NT2/D1 (cell line): ENCODE results near the gene SCN8A.
A peak's percentile ranks its signal among the peaks of the same experiment; 100 is the strongest.

Experiments used
- DNase-seq: peaks from one replicate; pipeline ENCODE4 v3.0.0-alpha.2; 2011; ENCODE audit warnings: low read depth, low spot score
- H3K27me3 ChIP-seq: 2 replicates; pipeline ENCODE4 v1.6.0; 2011; ENCODE audit warnings: mild to moderate bottlenecking; ENCODE audit not compliant: insufficient read length, insufficient read depth
- H3K36me3 ChIP-seq: 2 replicates; pipeline ENCODE4 v1.6.1; 2011; ENCODE audit warnings: mild to moderate bottlenecking, low read length, mixed read lengths; ENCODE audit not compliant: insufficient read depth, insufficient read length
- H3K4me1 ChIP-seq: 2 replicates; pipeline ENCODE4 v1.5.1; 2011; ENCODE audit not compliant: insufficient read depth, insufficient read length
- H3K4me3 ChIP-seq: 2 replicates; pipeline ENCODE4 v1.5.1; 2011; ENCODE audit warnings: low read depth; ENCODE audit not compliant: insufficient read length
- H3K9ac ChIP-seq: 2 replicates; pipeline ENCODE4 v1.6.0; 2011; ENCODE audit warnings: low read depth; ENCODE audit not compliant: insufficient read length
- H3K9me3 ChIP-seq: 2 replicates; pipeline ENCODE4 v1.5.1; 2011; ENCODE audit warnings: mild to moderate bottlenecking, low read length; ENCODE audit not compliant: insufficient read depth
- SUZ12 ChIP-seq: IDR thresholded peaks from 2 replicates; pipeline ENCODE4 v1.6.1; 2011; ENCODE audit not compliant: insufficient read length, insufficient read depth; ENCODE audit errors: extremely low read depth
- YY1 ChIP-seq: IDR thresholded peaks from 2 replicates; pipeline ENCODE4 v1.6.1; 2011; ENCODE audit not compliant: insufficient read length, insufficient read depth
- ZNF274 ChIP-seq: IDR thresholded peaks from 2 replicates; pipeline ENCODE4 v1.6.1; 2011; ENCODE audit warnings: mild to moderate bottlenecking, low read depth, low read length

Gene SCN8A

DNA sequence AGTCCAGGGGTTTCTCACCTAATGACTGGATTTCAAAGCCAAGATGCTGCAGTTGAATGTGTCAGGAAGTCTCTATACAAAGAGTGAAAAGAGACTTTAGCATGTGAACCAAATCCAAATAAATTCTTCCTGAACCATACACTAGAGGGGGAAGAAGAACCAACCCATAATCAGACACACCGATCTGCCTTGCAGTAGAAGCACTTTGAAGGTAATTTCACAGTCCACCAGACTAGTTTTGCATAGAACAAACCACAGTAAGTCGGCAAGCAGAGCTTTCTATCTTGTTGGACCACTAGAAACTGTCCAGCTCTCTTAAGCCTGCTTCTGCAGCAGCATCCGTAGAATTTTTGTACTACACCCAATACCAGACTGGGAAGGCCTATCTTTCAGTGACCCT is 218.2 kb downstream of the SCN8A start:
- Histone ChIP-seq H3K27me3 (peaks cover 10% of the 10 kb centered on the region), H3K36me3 (peaks cover 4% of the 10 kb centered on the region), H3K9me3 (no peaks in the 10 kb centered on the region), H3K4me1 (peaks cover 7% of the 10 kb centered on the region), H3K4me3 (no peak overlapping the region), H3K9ac (no peak overlapping the region)
- TF ChIP-seq ZNF274 (no peak), SUZ12 (no peak), YY1 (no peak)
- DNase-seq: no peak

DNA sequence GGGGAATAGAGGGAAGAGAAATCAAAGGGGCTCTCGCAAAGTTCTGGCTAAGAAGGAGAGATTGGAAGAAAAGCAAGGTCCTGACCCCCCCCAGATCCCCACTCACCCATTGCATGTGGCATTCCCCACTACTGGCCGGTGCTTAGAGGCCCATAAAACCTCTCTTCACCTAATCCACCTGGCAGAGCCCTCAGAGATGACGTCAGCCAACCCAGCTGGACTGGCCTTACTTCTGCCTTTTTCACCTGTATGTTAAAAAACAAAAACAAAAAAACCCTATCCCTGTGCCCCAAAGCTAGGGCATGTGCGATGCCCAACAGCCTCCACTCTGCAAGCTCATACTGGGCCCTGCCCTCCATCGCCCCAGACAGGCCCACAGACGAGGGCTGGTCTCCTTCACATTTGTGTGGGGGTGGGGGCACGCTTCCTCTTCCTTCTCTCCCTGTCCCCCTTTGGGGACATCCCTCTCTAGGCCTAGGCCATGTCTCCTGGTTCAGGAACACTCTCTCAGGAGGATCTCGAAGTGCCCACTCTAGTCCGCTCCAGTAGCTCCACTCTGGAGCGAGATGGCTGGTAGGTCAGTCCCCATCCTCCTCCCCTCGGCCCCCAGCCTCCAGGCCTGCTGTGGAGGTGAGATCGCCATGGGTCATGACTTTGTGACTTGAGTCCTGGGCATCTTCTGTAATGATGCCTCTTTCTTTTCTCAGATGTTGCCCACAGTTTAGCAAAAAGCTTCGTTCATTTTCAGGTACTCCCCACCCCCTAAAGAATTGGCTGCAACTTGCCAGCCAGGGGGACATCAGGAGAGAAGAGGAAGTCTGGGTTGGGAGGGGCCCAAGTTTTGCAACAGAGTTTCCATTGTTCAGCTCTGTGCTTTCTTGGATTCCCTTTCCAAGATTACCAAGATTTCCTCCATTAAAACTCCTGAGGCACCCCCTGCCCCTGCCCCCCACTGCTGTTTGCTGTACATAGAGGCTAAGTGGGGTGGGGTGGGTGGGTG is 220.5 kb downstream of the SCN8A start:
- H3K9ac ChIP-seq: no peak overlapping the region
- peaks cover 7% of the 10 kb centered on the region for H3K4me1 ChIP-seq
- peaks cover 25% of the 10 kb centered on the region for H3K27me3 ChIP-seq
- no peak for TF ChIP-seq ZNF274
- no peak for TF ChIP-seq YY1
- TF ChIP-seq SUZ12: no peak
- no peak overlapping the region for H3K4me3 ChIP-seq
- H3K36me3 ChIP-seq: peaks cover under 1% of the 10 kb centered on the region
- no peaks in the 10 kb centered on the region for H3K9me3 ChIP-seq
- DNase-seq: no peak

DNA sequence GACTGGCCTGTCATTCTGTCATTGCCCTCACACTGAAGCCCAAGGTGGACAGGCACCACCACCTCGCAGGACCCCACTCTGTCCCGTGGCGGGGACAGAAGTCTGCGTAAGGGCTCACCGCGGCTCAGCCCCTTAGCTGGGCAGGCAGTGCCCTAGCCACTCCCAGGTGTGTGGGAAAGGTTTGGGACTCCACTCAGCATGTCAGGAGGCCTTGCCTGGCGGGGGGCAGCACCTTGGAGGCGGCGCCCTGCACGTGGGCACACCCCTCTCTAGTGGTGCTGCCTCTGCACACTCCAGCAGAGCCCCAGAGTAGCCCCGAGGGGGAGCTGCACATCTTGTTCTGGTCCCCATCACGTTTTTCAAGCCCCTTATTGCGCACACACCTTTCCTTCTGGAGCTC is 221.8 kb downstream of the SCN8A start:
- no peak for TF ChIP-seq YY1
- no peak for TF ChIP-seq ZNF274
- no peak for TF ChIP-seq SUZ12
- Histone ChIP-seq H3K36me3 (no peaks in the 10 kb centered on the region), H3K9ac (no peak overlapping the region), H3K4me3 (no peak overlapping the region), H3K27me3 (peaks cover 25% of the 10 kb centered on the region), H3K9me3 (no peaks in the 10 kb centered on the region), H3K4me1 (peaks cover 8% of the 10 kb centered on the region)
- no peak for DNase-seq

DNA sequence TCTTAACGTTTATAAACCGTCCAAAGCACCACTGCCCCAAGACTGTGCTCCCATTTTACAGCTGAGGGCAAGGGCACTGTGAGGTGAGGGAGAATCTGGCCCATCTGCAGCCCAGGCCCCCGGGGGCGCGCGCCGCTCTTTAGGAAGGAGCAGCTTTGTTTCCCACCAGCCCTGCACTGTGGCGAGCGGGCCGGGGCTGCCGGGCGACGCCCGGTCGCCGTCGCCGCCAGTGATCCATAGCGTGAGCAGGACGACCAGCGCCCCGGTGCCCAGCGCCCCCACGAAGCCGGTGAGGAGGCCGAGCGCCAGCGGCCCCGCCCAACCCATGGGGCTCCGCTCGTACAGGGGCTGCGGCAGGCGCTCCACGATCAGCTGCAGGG is 222.9 kb downstream of the SCN8A start:
- H3K4me3 ChIP-seq: peak overlapping the region; percentile 63
- no peak for DNase-seq
- peaks cover 25% of the 10 kb centered on the region for H3K27me3 ChIP-seq
- no peaks in the 10 kb centered on the region for H3K36me3 ChIP-seq
- TF ChIP-seq SUZ12: no peak
- TF ChIP-seq ZNF274: no peak
- TF ChIP-seq YY1: no peak
- peaks cover 10% of the 10 kb centered on the region for H3K4me1 ChIP-seq
- no peaks in the 10 kb centered on the region for H3K9me3 ChIP-seq
- peak overlapping the region; percentile 86 for H3K9ac ChIP-seq

DNA sequence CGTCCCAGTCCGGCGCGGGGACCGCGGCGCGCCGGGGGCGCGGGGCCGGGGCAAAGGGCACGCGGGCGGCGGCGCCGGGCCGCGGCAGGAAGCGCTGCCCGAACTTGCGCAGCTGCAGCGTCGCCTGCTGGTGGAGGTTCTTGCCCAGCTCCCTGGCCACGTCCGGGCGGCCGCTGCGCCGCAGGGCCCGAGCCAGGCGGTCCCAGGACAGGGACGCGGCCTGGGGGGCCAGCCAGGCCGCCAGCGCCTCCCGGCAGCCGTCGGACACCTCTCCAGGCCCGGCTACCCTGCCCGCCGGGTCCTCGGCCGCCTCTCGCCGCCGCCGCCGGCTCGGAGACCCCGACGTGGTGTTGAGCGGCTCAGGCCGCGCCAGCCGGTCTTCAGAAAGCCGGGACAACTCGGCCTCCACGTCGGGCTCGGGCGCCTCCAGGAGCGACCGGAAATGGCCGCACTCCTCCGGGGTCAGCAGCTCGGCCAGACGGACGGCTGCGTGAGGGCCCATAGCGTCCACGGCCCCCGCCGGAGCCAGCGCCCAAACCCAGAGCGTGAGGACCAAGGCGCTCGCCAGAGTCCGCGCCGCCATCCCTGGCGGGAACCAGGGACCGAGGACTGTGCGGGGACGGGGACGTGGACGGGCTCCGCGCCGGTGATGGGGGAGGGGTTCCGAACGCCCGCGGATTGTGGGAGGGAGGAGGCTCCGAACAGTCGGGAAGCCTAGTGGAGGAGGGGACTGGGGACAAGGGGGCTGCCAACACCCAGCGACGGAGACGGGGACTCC is 223.5 kb downstream of the SCN8A start:
- peaks cover 25% of the 10 kb centered on the region for H3K27me3 ChIP-seq

DNA sequence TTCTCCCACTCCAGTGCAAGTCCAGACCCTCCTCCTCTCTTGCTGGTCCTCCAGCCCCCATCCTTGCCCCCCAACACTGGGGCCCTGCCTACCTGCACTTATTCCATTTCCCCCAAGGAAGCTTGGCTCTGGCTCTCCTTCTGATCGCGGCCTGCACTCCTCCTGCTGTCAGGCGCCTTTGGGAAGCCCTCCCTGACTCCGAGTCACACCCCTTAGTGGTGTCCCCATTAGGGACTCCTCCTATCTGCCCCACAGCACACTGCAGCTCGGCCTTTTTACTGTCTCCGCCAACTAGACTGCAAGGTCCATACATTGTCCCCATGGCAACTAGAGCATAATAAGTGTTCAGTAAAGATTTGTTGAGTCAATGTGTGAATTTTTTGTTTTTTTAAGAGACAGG is 224.5 kb downstream of the SCN8A start:
- peaks cover 12% of the 10 kb centered on the region; the same call in 1 of the 2 replicates for H3K9me3 ChIP-seq
- H3K9ac ChIP-seq: no peak overlapping the region
- H3K4me3 ChIP-seq: peak overlapping the region; percentile 63
- peaks cover 28% of the 10 kb centered on the region for H3K27me3 ChIP-seq
- no peaks in the 10 kb centered on the region for H3K36me3 ChIP-seq
- DNase-seq: no peak
- TF ChIP-seq ZNF274: no peak
- TF ChIP-seq YY1: no peak
- no peak for TF ChIP-seq SUZ12
- H3K4me1 ChIP-seq: peaks cover 10% of the 10 kb centered on the region

More for the DNA sequence above, 223.5 kb downstream of the SCN8A start:
- DNase-seq: peak; percentile 72
- Histone ChIP-seq H3K4me3 (peak overlapping the region; percentile 63), H3K36me3 (no peaks in the 10 kb centered on the region), H3K9ac (peak overlapping the region; percentile 86), H3K4me1 (peaks cover 10% of the 10 kb centered on the region), H3K9me3 (0 out of 2 replicates have a peak, but pooled peaks cover 3% of the 10 kb centered on the region)
- TF ChIP-seq ZNF274 (no peak), SUZ12 (no peak), YY1 (no peak)
